Measurements from ENCODE around the gene ZWILCH.
"Not testable (repeated sequence)": the region's sequence is repeated elsewhere in the genome, so short reads cannot be mapped to it uniquely, and the experiment has no call there.

Gene ZWILCH

DNA sequence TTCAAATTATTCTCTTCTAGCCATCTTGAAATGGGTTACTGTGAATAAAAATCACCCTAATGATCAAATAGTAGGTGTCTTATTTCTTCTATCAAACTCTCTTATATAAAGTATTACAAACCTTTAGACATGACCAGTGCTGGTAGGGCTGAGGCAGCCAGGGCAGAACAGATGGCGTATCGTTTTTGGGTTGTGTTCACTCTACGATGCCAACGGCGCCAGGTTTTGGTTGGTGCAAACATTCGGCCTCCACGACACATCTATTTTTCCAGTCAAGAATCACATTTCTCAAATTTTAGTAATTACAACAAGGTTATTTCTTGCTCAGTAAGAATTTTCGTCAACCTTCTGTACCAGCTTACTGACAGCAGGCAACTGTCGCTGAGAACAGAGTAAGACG, 2.6 kb upstream of the ZWILCH start:
- Histone ChIP-seq H2AFZ (ENCODE audit: low read length) (no peak overlapping the region), H3K9me2 (ENCODE audit: low read depth, low read length) (no peaks in the 10 kb centered on the region), H3K27ac (ENCODE audit: low read depth, low read length, poor library complexity, severe bottlenecking) (peak overlapping the region; percentile 86), H4K20me1 (ENCODE audit: insufficient read depth, low read length) (no peaks in the 10 kb centered on the region), H3K4me3 (ENCODE audit: low read depth, low read length, poor library complexity, severe bottlenecking) (peak overlapping the region; percentile 96), H3F3A (ENCODE audit: insufficient read depth, low read length) (peaks cover 31% of the 10 kb centered on the region), H3K9me3 (ENCODE audit: low read length) (no peaks in the 10 kb centered on the region), H3K4me1 (ENCODE audit: insufficient read depth, low read length, severe bottlenecking) (peaks cover 42% of the 10 kb centered on the region), H3K9ac (ENCODE audit: low read length) (peak overlapping the region; percentile 89), H3K4me2 (ENCODE audit: low read length) (peak overlapping the region; percentile 95), H3K36me3 (ENCODE audit: insufficient read depth, low read length) (peaks cover 65% of the 10 kb centered on the region), H3K79me2 (ENCODE audit: insufficient read depth, low read length) (peaks cover 47% of the 10 kb centered on the region), H3K27me3 (ENCODE audit: insufficient read depth, low read length) (no peaks in the 10 kb centered on the region)
- TF ChIP-seq, protein P1, sequence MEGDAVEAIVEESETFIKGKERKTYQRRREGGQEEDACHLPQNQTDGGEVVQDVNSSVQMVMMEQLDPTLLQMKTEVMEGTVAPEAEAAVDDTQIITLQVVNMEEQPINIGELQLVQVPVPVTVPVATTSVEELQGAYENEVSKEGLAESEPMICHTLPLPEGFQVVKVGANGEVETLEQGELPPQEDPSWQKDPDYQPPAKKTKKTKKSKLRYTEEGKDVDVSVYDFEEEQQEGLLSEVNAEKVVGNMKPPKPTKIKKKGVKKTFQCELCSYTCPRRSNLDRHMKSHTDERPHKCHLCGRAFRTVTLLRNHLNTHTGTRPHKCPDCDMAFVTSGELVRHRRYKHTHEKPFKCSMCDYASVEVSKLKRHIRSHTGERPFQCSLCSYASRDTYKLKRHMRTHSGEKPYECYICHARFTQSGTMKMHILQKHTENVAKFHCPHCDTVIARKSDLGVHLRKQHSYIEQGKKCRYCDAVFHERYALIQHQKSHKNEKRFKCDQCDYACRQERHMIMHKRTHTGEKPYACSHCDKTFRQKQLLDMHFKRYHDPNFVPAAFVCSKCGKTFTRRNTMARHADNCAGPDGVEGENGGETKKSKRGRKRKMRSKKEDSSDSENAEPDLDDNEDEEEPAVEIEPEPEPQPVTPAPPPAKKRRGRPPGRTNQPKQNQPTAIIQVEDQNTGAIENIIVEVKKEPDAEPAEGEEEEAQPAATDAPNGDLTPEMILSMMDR (IDR thresholded peaks at IDR 0.05; ENCODE audit: low read length), result no peak
- TF ChIP-seq EZH2 (IDR thresholded peaks at IDR 0.05; ENCODE audit: borderline replicate concordance, low read length), result no peak

GRCh38 chr15:66503041-66503648, 2.0 kb upstream of the ZWILCH start:
- peak overlapping the region; percentile 86 for H3K27ac ChIP-seq (ENCODE audit: low read depth, low read length, poor library complexity, severe bottlenecking)
- H3K27me3 ChIP-seq (ENCODE audit: insufficient read depth, low read length); H3K9me2 ChIP-seq (ENCODE audit: low read depth, low read length); H3K9me3 ChIP-seq (ENCODE audit: low read length); H2AFZ ChIP-seq (ENCODE audit: low read length); H4K20me1 ChIP-seq (ENCODE audit: insufficient read depth, low read length): not testable (repeated sequence)
- peaks cover 63% of the 10 kb centered on the region for H3K36me3 ChIP-seq (ENCODE audit: insufficient read depth, low read length)
- peaks cover 39% of the 10 kb centered on the region for H3K4me1 ChIP-seq (ENCODE audit: insufficient read depth, low read length, severe bottlenecking)
- H3K9ac ChIP-seq (ENCODE audit: low read length), result peak overlapping the region; percentile 89
- peak overlapping the region; percentile 96 for H3K4me3 ChIP-seq (ENCODE audit: low read depth, low read length, poor library complexity, severe bottlenecking)
- H3F3A ChIP-seq (ENCODE audit: insufficient read depth, low read length), result peaks cover 28% of the 10 kb centered on the region
- H3K4me2 ChIP-seq (ENCODE audit: low read length), result peak overlapping the region; percentile 95
- peaks cover 47% of the 10 kb centered on the region for H3K79me2 ChIP-seq (ENCODE audit: insufficient read depth, low read length)

DNA sequence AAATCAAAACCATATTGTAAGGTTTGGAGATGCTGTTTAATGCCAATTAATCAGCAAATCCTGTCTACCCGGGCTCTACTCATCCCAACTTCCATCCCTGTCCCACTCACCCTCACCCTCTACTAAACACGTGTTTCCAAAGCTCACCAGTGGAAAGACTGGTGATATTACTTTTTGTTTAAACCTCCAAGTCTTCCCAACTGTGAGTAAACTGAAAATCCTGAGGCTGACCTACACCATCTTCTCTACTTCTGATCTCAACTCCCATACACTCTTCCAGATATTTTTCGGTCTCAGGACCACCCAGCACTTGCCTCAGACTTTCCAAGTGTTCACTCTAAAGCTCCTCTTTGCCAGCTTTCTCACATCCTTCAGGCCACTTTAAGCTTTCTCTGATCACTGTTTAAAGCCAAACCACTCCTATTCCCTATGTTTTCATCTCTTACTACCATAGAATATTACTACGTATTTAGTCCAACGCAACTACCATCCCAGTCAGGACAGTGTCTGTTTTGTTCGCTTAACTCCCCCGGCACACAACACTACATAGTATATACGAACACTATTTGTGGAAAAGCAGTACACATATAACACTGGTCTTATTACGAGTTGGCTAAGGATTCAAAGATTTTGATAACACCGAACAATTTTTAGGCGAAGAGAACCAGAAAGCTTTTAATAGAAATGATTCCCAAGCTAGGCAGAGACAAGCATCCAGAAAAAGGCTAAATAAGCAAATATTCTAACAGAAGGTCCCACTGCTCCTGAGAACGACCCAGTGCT, 1.2 kb upstream of the ZWILCH start:
- H4K20me1 ChIP-seq (ENCODE audit: insufficient read depth, low read length), result no peaks in the 10 kb centered on the region
- no peaks in the 10 kb centered on the region for H3K9me3 ChIP-seq (ENCODE audit: low read length)
- no peaks in the 10 kb centered on the region for H3K9me2 ChIP-seq (ENCODE audit: low read depth, low read length)
- H3K27me3 ChIP-seq (ENCODE audit: insufficient read depth, low read length), result no peaks in the 10 kb centered on the region
- H3K4me1 ChIP-seq (ENCODE audit: insufficient read depth, low read length, severe bottlenecking), result peaks cover 39% of the 10 kb centered on the region
- H3K4me2 ChIP-seq (ENCODE audit: low read length), result peak overlapping the region; percentile 95
- H3K27ac ChIP-seq (ENCODE audit: low read depth, low read length, poor library complexity, severe bottlenecking), result peak overlapping the region; percentile 86
- peaks cover 47% of the 10 kb centered on the region for H3K79me2 ChIP-seq (ENCODE audit: insufficient read depth, low read length)
- peak overlapping the region; percentile 89 for H3K9ac ChIP-seq (ENCODE audit: low read length)
- no peak for TF ChIP-seq EZH2 (IDR thresholded peaks at IDR 0.05; ENCODE audit: borderline replicate concordance, low read length)
- H3K36me3 ChIP-seq (ENCODE audit: insufficient read depth, low read length), result peaks cover 59% of the 10 kb centered on the region
- H3F3A ChIP-seq (ENCODE audit: insufficient read depth, low read length), result peaks cover 21% of the 10 kb centered on the region
- H2AFZ ChIP-seq (ENCODE audit: low read length), result no peak overlapping the region
- peak overlapping the region; percentile 96 for H3K4me3 ChIP-seq (ENCODE audit: low read depth, low read length, poor library complexity, severe bottlenecking)

- no peak overlapping the region for H2AFZ ChIP-seq (ENCODE audit: low read length)
- peaks cover 45% of the 10 kb centered on the region for H3K36me3 ChIP-seq (ENCODE audit: insufficient read depth, low read length)
- no peaks in the 10 kb centered on the region for H4K20me1 ChIP-seq (ENCODE audit: insufficient read depth, low read length)
- peak overlapping the region; percentile 86 for H3K27ac ChIP-seq (ENCODE audit: low read depth, low read length, poor library complexity, severe bottlenecking)
- H3K9me3 ChIP-seq (ENCODE audit: low read length), result no peaks in the 10 kb centered on the region
- TF ChIP-seq EZH2 (IDR thresholded peaks at IDR 0.05; ENCODE audit: borderline replicate concordance, low read length), result no peak
- TF ChIP-seq, protein P1 (IDR thresholded peaks at IDR 0.05; ENCODE audit: low read length), result no peak
- peaks cover 47% of the 10 kb centered on the region for H3K79me2 ChIP-seq (ENCODE audit: insufficient read depth, low read length)
- no peaks in the 10 kb centered on the region for H3K9me2 ChIP-seq (ENCODE audit: low read depth, low read length)
- peaks cover 12% of the 10 kb centered on the region; the same call in 1 of the 2 replicates for H3F3A ChIP-seq (ENCODE audit: insufficient read depth, low read length)
- H3K4me1 ChIP-seq (ENCODE audit: insufficient read depth, low read length, severe bottlenecking), result peaks cover 39% of the 10 kb centered on the region
- no peaks in the 10 kb centered on the region for H3K27me3 ChIP-seq (ENCODE audit: insufficient read depth, low read length)
- H3K9ac ChIP-seq (ENCODE audit: low read length), result peak overlapping the region; percentile 89
- peak overlapping the region; percentile 96 for H3K4me3 ChIP-seq (ENCODE audit: low read depth, low read length, poor library complexity, severe bottlenecking)
- H3K4me2 ChIP-seq (ENCODE audit: low read length), result peak overlapping the region; percentile 95
Measured at GRCh38 chr15:66505430-66505811, 295 bp downstream of the ZWILCH start.

All from OCI-LY1 (cell line).